Activated CD4-positive, alpha-beta T cell treated with anti-CD3 and anti-CD28 coated beads for 24 hours (primary cell): ENCODE data around the gene GET4.
"Not testable (repeated sequence)": the region's sequence is repeated elsewhere in the genome, so short reads cannot be mapped to it uniquely, and the experiment has no call there.

Experiments used
- DNase-seq, 2 donors: peaks; one replicate each; pipeline ENCODE4 v3.0.0-alpha.2; 2020; ENCODE audit warnings: low read depth in 2 of 2

GET4 gene

DNA sequence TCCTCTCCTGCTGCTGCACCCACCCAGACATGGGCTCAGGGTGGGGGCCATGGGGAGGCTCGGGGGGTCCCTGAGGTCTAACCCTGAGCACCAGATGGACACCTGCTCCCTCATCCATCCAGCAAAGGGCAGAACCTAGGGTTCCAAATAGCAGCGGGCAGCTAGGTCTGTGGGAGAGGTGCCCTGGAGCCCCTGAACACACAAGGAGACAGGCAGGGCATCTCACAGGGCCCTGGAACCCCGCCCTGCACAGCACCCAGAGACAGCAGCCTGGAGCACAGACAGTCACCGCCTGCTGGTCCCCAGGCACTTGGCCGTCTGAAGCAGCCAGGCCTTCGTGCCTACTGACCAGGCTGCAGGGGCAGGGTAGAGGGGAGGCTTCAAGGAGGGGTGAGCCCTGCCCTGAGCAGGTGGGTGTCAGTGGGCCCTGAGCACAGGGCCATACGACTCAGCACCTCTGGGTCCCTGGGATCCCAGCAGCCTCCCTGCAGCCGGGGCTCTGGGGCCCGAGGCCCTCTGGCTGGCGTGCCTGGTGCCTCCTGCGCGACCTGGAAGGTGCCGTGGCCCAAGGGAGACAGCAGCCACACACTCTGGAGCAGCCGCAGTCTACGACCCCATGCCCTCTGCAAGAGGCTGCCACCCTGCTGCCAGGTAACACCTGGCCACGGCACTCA, 38.3 kb downstream of the GET4 start:
- DNase-seq = no peak

DNA sequence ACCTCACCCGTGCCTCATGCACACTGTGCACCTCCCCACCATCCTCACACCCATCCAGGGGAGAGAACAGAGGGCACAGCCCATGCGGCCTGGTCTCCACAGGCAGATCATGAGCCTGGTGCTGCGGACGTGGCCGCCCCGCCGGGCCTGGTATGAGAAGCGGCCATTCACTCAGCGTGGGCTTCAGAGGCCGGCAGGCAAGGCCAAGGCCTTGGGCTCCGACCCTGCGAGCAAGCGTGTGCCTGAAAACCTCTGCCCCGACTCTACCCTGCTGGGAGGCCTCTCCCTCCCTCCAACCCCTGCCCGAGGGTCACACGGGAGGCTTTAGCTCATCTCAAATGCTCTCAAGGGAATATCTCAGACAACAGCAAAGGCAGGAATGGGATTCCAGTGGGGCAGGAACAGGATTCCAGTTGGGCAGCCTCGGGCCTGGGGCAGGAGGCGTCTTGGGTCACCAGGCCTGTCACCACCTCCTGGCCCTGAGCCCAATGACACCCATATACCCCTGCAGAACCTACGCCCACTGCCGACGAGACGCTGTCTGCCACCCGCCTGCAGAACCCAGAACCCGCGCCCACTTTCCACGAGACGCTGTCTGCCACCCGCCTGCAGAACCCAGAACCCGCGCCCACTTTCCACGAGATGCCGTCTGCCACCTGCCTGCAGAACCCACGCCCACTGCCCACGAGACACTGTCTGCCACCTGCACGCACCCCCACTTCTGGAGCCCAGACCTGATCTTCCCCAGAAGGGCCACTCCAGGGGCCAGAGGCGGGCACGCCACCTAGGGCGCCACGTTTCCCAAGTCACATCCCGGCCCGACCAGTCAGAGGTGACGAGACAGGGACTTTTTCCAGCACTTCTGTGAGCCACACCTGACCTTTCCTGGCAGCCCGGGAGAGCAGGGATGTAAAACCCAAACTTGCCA, 39.2 kb downstream of the GET4 start:
- DNase-seq = no peak

DNA sequence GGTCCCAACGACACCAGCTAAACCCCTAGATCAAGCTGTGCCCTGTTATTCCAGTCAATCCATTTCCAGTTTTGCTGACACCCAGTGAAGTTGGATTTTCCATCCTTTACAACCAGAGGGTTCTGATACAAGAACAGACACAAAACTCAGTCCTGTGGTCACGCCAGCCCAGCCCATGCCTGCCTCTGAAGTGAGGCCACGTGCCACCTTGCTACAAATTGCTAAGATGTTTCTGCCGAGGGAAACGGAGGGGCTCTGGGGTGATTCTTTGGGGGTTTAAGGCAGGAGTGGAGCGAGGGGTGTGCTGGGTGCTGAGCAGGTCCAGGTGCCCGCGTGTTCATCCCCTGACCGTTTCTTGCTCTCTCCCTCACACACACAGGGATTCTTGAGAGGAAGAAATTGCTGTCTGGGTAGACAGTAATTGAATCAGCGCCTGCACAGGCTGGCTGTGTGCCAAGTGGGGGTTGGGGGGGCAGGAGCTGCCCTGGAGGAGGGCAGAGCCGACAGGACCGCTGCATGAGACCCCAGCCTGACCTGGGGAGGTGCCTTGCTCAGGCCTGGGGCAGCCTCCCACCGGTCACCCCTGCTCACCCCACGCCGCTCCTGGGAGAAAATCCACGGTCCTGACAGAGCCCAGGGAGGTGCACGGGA, 40.1 kb downstream of the GET4 start:
- DNase-seq = no peak

- no peak for DNase-seq
Observed at GRCh38 chr7:917255-918117, 41.1 kb downstream of the GET4 start.

DNA sequence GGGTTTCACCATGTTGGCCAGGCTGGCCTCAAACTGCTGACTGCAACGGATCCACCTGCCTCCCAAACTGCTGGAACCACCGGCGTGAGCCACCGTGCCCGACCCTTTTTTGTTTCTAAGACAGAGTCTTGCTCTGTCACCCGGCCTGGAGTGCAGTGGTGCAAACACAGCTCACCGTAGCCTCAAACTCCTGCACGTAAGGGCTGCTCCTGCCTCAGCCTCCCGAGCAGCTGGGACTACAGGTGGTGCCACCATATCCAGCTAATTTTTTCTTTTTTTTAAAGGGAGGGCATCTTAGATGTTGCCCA, 41.7 kb downstream of the GET4 start:
- no peak for DNase-seq

DNA sequence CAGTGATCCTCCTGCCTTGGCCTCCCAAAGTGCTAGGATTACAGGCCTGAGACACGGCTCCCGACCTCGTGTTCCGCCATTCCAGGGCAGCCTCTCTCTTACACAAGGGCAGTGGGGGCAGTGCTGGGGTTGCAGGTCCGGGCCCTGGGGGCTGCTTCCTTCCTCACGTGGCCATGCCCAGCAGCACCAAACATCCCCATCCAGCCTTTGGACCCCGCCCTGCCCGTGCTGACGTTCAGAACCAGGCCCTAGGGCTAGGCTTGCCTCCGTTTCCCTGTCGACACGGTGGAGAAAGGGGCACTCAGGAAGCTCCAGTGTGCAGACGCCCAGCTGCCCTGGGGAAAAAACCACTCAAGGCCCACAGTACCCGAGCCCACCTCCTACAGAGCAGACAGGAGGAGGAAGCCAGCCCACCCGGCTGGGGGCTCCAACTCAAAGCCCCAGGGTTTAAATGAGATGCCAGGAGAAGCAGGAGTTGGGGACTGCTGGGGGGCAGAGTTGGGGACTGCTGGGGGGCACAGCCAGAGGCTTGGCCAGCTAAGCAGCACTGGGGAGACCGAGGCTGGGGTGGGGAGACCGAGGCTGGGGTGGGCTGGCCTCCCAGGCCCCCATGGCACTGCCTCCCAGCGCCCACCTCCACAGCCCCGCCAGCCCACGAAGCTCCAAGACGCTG, 42.2 kb downstream of the GET4 start:
- no peak for DNase-seq

DNA sequence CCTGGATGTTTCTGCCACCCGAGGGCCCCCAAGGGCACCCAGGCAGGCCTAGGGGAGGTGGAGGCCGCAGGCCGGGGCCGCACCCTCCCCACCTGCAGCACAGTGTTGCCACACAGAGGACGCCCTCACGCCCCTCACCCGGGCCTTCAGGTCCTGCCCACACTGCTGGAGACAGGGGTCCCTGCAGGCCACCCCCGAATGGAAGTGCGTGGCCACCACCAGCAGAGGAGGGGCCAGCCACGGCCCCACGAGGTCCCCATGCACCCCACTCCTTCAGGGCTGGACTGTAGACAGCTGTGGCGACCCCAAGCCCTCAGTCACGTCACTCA, 42.7 kb downstream of the GET4 start:
- DNase-seq = no peak

DNA sequence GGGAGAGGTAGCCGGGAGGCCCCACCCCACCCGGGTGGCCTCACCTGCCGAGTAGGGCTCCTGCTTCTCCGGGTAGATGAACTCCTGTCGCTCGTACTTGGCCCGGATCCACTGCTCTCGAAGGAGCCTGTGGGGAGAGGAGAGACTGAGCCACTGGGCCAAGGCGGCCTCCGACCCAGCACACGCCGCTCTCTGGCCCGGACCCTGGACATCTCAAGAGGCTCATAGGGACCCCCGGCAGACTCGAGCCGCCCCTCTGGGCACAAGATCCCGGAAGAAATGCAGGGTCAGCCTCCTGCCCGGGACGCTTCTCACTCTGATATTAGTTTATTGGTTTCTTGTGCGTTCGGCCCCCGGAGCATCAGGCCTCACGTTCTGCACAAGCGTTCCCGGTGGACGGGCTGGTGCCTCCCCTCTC, 43.6 kb downstream of the GET4 start:
- no peak for DNase-seq

DNA sequence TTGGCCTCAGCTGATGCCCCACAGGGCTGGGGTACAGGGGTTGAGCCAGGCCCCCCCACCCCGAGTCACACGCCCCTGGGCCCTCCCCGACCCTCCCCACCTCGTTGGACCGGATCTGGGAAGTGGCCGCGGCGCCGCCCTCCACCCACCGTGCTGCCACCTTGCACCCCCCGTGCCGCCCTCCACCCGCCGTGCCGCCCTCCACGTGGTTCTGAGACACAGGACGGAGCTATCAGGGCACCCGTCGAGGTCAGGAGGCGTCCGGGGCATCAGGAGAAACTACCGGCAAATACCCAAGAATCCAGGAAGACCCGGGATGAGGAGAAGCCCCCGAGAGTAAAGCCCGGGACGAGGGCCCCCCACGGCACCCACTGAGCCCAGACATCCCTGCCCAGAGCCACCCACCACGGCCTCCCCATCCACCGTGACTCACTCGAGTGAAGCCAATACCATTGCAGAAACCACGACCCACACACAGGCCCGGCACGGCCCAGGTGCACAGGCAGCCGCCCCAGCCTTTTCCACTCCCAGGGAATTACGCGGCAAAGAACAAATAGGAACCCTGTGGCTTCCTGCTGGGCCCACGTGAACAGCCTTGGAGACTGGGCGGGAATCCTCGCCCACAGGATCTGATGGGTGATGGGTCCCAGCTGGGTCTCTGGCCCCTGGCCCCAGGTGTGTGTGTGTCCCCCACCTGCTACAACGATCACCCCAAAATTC, 44.2 kb downstream of the GET4 start:
- no peak for DNase-seq

- DNase-seq = no peak
Observed at GRCh38 chr7:921071-921461, 44.7 kb downstream of the GET4 start.

DNA sequence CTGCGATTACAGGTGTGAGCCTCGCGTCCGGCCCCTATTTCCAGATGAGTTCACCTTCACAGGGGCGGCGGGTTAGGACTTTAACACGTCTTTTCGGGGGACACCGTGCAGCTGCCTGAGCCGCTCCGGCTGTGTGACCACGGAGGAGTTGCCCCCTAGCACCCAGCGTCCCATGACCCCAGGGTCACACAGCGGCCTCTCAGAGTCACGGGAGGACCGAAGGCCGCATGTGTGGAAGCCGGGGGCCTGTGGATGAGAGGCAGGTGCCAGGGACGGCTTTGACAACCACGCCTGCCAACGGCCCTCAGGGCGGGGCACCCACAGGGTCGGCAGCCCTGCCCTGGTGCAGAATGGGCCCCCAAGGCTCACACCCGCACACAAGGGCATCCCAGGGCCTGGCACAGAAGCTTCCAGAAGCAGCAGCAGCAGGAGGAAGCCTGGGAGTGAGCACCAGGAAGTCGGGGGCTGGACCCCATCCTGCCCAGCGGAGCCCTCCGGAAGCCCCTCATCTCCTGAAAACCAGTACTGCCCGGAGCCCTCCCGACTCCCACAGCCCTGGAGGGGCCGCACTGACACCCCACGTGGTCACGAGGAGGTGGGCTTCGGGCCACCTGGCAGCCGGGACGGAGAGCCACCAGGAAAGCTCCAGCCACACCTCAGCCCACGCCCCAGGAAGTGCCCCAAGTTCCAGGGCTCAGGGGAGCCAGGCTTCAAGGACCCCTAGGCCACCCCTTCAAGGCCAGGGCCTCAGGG, 45.4 kb downstream of the GET4 start:
- DNase-seq = no peak

DNA sequence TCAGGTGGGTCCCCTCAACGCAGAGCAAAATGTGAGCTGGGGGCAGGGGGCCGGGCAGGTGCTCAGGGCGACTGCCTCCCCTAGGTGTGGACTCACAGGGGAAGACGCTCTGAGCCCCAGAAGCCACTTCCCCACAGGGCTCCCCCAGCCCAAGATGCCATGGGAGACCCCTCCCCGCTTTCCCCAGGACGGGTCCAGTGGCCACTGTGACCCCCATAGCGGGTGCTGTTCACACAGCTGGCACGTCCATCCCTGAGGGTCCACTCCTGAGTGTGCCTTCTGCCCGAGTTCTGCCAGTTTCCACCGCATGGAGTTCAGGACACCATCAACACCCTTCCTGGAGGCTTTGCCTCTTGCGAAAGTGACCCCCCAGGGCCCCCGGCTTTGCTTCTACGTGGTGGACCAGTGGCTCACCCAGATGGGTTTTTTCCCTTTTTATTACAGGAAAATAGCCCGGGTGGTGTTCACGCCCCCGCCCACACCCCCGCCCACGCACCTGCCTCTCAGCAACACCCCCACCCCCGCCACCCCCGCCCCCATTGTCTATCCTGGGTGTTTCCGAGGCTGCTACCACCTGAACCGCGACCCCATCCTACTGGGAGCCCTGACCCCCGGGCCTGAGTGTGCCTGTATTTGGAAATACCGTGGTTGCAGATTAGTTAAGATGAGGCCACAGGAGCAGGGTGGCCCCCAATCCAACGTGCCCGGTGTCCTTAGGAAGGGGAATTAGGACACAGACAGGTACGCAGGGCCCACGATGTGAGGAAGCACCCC, 46.2 kb downstream of the GET4 start:
- DNase-seq = peak in 1 of 2 donors; percentile 44

DNA sequence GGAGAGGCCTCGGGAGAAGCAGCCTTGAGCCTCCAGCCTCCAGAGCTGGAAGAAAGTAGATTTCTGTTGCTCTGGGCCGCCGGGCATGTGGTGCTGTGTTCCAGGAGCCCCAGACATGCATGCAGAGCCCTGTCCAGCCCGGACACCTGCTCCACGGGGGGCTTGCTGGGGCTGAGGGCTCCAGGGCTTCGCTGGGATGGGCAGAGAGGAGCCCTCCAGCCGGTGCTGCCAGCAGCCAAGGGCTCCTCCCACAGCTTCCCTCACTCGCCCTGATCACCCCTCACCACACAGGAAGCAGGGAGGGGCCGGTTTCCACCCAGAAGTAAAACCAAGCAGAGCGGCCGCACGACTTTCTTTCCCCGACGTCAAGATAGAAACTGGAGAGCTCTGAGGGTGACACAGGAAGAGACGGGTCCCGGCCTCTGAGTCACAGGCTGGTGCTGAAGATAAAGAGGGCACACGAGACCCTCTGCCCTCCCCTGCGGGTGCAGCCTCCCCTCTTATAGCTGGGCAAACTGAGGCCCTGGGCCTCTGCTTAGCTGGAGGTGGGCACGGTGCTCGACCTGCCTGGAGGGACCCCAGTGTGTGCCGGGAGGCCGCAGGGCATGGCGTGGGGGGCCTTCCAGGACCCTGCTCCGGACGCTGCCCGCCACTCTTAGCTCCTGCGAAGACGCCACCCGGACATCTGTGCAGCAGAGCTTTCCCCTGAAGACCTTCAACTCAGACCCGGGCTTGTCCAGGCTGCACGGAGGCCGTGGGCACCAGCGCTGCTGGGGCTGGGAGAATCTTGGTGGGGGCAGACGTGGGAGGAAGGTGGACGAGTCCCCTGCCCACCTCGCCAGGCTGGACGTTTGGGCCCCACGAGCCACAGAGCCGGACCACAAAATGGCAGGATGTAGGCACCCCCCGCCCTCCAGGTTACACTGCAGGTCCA, 47.0 kb downstream of the GET4 start:
- DNase-seq = peak; percentile 87 to 89

GRCh38 chr7:924042-924441, 47.7 kb downstream of the GET4 start:
- DNase-seq = not testable (repeated sequence)

GRCh38 chr7:924541-925231, 48.3 kb downstream of the GET4 start:
- DNase-seq = peak in 1 of 2 donors; percentile 54

GRCh38 chr7:925601-926000, 49.2 kb downstream of the GET4 start:
- no peak for DNase-seq
